Tibial artery (tissue), 4 donors: ENCODE measurements around the gene B3GALT2.

Experiments
- DNase-seq, 2 donors: peaks; one replicate each; pipeline ENCODE4 v3.0.0-alpha.2; 2019
- H3K27ac ChIP-seq, 2 donors: fragments of 200-600 bp; sonication (generic) in 1 of 2; 1 replicate in 1 of 2; 2 replicates in 1 of 2; pipeline ENCODE4 v1.5.1; 2018 to 2019; ENCODE audit warnings: mild to moderate bottlenecking in 1 of 2
- H3K27me3 ChIP-seq, 2 donors: fragments of 200-600 bp; sonication (generic) in 1 of 2; one replicate each; pipeline versions ENCODE4 v1.5.1 to v1.6.0; 2016 to 2019
- H3K36me3 ChIP-seq, 3 donors: fragments of 200-600 bp; sonication (generic) in 2 of 3; one replicate each; pipeline ENCODE4 v1.5.1; 2016 to 2019; ENCODE audit warnings: mild to moderate bottlenecking in 2 of 3
- H3K4me1 ChIP-seq, 4 donors: fragments of 200-600 bp; sonication (generic) in 2 of 4; 1 replicate in 3 of 4; 2 replicates in 1 of 4; pipeline ENCODE4 v1.5.1; 2016 to 2019
- H3K4me3 ChIP-seq, 2 donors: fragments of 200-600 bp; sonication (generic) in 1 of 2; 1 replicate in 1 of 2; 2 replicates in 1 of 2; pipeline ENCODE4 v1.5.1; 2018 to 2019; ENCODE audit warnings: mild to moderate bottlenecking in 2 of 2
- H3K9me3 ChIP-seq, 3 donors: fragments of 200-600 bp; sonication (generic) in 1 of 3; one replicate each; pipeline ENCODE4 v1.5.1; 2016 to 2019
- CTCF ChIP-seq, 2 experiments: fragments of 200-600 bp in 1 of 2; fragments of 450-650 bp in 1 of 2; IDR thresholded peaks; one replicate each; pipeline ENCODE4 v1.5.1; 2017 to 2019; ENCODE audit warnings: antibody characterized with exemption in 2 of 2, mild to moderate bottlenecking in 1 of 2, moderate library complexity in 1 of 2
- intact Hi-C: fragments of 100-400 bp; cut with DNase I; formaldehyde crosslinking; loops from one replicate; pipeline ENCODE4 v1.15.0; 2023; ENCODE audit warnings: low total_unique reads

Gene B3GALT2

DNA sequence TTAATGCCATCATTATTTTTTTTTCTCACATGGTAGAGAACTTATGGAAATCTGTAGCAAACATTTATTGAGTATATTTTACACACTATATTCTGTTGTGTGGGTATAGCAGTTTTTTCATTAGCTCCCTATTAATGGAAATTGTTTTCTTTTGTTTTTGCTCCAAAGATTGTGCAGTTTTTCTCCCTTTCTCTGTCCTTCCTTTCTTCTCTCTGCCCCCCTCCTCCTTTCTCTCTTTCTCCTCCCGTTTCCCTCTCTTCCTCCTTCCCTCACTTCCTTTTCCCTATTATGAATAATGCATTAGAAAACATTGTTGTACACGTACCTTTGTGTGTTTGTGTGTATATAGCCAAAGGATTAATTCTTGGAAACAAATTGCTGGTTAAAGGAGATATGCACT is 44.0 kb downstream of the B3GALT2 start:
- no peaks in the 10 kb centered on the region for H3K27me3 ChIP-seq
- H3K36me3 ChIP-seq, result peaks cover 30 to 69% (median 47%) of the 10 kb centered on the region in 3 donors
- intact Hi-C loops, result no loop called here

DNA sequence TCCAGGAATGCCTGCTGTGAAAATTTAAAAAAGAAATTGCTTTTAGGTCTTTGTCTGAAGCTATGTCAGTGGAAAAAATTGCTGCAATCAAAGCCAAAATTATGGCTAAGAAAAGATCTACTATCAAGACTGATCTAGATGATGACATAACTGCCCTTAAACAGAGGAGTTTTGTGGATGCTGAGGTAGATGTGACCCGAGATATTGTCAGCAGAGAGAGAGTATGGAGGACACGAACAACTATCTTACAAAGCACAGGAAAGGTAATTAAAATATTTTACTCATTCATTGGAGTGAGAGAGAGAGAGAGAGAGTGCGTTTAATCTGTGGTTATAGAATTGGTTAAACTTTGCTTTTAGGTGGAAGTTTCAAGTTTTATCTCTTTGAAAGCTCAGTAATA is 44.6 kb downstream of the B3GALT2 start:
- Histone ChIP-seq H3K9me3 (no peaks in the 10 kb centered on the region), H3K36me3 (peaks cover 25 to 70% (median 43%) of the 10 kb centered on the region in 3 donors), H3K27ac (no peak overlapping the region), H3K4me1 (peaks cover 0 to 16% (median 0%) of the 10 kb centered on the region in 4 donors), H3K4me3 (no peak overlapping the region), H3K27me3 (no peaks in the 10 kb centered on the region)
- TF ChIP-seq CTCF (IDR thresholded peaks at IDR 0.05), result no peak
- no peak for DNase-seq
- intact Hi-C loops, result no loop called here

More for the DNA sequence above, 44.0 kb downstream of the B3GALT2 start:
- Histone ChIP-seq H3K9me3 (no peaks in the 10 kb centered on the region), H3K4me3 (no peak overlapping the region), H3K27ac (no peak overlapping the region), H3K4me1 (peaks cover 0 to 13% (median 0%) of the 10 kb centered on the region in 4 donors)
- no peak for TF ChIP-seq CTCF (IDR thresholded peaks at IDR 0.05)
- no peak for DNase-seq

GRCh38 chr1:193140254-193140653 is 46.2 kb downstream of the B3GALT2 start:
- Histone ChIP-seq H3K27ac (no peak overlapping the region), H3K4me1 (peaks cover 0 to 16% (median 0%) of the 10 kb centered on the region in 4 donors), H3K4me3 (no peak overlapping the region), H3K9me3 (no peaks in the 10 kb centered on the region), H3K27me3 (no peaks in the 10 kb centered on the region), H3K36me3 (peaks cover 33 to 69% (median 46%) of the 10 kb centered on the region in 3 donors)
- TF ChIP-seq CTCF (IDR thresholded peaks at IDR 0.05), result no peak
- intact Hi-C loops, result no loop called here
- DNase-seq, result no peak

GRCh38 chr1:193131266-193131860 is 55.0 kb downstream of the B3GALT2 start:
- no peak for TF ChIP-seq CTCF (IDR thresholded peaks at IDR 0.05)
- H3K27me3 ChIP-seq, result no peaks in the 10 kb centered on the region
- H3K4me3 ChIP-seq, result no peak overlapping the region
- H3K36me3 ChIP-seq, result peaks cover 36 to 38% (median 37%) of the 10 kb centered on the region in 3 donors
- no peak for DNase-seq
- intact Hi-C loops, result no loop called here
- no peak overlapping the region for H3K27ac ChIP-seq
- peaks cover 0 to 20% (median 2%) of the 10 kb centered on the region in 4 donors for H3K4me1 ChIP-seq
- H3K9me3 ChIP-seq, result no peaks in the 10 kb centered on the region
